NOMO-1 treated with dmso at 0.1 percent for 144 hours (cell line): ENCODE data around the gene NEU2.
"Not testable (repeated sequence)": the region's sequence is repeated elsewhere in the genome, so short reads cannot be mapped to it uniquely, and the experiment has no call there.

ENCODE experiments used
- DNase-seq: peaks from one replicate; lab custom pipeline; 2025; ENCODE audit not compliant: unreplicated experiment; lab: John Stamatoyannopoulos, UW

Gene NEU2

DNA sequence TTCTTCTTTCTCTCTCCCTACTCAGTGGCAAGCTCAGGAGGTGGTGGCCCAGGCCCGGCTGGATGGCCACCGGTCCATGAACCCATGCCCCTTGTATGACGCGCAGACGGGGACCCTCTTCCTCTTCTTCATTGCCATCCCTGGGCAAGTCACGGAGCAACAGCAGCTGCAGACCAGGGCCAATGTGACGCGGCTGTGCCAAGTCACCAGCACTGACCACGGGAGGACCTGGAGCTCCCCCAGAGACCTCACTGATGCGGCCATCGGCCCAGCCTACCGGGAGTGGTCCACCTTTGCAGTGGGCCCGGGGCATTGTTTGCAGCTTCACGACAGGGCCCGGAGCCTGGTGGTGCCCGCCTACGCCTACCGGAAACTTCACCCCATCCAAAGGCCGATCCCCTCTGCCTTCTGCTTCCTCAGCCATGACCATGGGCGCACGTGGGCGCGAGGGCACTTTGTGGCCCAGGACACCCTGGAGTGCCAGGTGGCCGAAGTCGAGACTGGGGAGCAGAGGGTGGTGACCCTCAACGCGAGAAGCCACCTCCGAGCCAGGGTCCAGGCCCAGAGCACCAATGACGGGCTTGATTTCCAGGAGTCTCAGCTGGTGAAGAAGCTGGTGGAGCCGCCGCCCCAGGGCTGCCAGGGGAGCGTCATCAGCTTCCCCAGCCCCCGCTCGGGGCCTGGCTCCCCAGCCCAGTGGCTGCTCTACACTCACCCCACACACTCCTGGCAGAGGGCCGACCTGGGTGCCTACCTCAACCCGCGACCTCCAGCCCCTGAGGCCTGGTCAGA lies 1.8 kb downstream of the NEU2 start:
- DNase-seq, result no peak

DNA sequence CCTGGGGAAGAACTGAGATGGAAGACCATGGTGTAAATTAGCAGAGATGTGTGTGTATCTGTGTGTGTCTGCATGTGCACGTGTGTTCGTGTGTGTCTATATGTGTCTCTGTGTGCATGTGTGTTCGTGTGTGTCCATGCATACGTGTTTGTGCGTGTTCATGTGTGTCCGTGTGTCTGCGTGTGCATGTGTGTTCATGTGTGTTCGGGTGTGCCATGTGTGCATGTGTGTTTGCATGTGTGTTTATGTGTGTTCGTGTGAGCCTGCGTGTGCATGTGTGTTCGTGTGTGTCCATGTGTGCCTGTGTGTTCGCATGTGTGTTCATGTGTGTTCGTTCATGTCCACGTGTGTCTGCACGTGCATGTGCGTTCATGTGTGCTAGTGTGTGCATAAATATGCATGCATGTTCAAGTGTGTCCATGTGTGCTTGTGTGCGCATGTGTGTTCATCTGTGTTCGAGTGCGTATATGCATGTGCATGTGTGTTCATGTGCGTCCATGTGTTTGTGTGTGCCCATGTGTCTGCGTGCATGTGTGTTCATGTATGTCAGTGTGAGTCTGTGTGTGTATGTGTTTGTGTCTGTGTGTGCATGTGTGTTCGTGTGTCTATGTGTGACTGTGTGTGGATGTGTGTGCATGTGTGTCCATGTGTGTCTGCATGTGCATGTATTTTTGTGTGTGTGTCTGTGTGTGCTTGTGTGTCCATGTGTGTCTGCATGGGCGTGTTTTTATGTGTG lies 3.1 kb downstream of the NEU2 start:
- DNase-seq, result no peak

DNA sequence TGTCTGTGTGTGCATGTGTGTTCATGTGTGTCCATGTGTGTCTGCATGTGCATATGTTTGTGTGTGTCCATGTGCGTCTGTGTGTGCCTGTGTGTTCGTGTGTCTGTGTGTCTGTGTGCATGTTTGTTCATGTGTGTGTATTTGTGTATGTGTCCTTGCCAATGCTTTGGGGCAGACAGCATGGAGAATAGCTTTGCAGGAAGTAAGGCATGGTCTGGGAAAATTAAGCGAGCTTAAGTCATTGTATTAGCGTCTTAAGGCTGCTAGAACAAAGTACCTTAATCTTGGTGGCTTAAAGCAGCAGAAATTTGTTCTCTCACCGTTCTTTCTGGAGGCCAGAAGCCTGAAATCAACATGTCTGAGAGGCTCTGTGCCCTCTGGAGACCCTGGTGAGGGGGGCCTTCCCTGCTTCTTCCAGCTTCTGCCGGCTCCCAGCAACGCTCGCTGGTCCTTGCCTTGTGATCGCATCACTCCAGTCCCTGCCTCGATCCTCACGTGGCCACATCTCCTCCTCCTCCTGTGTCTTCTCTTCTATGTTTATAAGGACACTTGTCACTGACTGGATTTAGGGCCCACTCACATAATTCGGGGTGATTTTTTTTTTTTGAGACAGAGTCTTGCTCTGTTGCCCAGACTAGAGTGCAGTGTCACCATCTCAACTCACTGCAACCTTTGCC lies 3.8 kb downstream of the NEU2 start:
- DNase-seq, result no peak

DNA sequence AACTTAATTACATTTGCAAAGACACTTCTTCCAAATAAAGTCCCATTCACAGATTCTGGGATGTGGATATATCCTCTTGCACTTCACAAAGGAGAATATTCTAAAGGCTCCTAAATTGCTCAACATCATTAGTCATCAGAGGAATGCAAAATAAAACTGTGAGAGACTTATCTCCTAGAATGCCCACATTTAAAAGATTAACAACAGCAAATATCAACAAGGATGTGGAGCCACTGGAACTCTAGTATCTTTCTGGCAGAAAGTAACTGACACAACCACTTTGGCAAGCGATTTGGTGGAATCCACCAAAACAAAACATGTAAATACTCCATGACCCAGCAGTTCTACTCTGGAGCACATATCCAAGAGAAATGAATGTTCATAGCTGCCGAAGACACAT lies 4.6 kb downstream of the NEU2 start:
- no peak for DNase-seq

DNA sequence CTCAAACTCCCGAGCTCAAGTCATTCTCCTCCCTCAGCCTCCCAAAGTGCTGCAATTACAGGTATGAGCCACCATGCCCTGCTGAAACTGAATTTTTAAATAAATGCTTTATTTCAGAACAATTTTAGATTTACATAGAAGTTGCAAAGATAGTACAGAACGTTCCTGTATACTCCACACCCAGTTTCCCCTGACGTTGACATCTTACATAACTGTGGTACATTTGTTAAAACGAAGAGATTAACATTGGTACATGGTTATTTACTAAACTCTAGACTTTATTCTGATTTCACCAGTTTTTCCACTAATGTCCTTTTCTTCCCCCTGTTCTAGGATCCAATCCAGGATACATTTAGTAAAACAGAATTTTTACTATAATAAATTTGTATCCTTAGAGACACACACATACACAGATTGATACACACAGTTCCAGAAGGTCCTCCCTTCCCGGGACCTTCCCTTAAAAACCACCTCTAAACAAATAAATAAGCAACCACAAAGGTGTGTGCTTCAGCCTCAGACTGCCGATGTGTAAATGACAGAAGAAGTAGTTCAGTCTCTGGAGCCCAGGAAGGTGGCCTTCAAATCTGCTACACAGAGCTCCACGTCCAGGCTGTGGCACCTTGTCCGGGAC lies 6.9 kb downstream of the NEU2 start:
- no peak for DNase-seq

DNA sequence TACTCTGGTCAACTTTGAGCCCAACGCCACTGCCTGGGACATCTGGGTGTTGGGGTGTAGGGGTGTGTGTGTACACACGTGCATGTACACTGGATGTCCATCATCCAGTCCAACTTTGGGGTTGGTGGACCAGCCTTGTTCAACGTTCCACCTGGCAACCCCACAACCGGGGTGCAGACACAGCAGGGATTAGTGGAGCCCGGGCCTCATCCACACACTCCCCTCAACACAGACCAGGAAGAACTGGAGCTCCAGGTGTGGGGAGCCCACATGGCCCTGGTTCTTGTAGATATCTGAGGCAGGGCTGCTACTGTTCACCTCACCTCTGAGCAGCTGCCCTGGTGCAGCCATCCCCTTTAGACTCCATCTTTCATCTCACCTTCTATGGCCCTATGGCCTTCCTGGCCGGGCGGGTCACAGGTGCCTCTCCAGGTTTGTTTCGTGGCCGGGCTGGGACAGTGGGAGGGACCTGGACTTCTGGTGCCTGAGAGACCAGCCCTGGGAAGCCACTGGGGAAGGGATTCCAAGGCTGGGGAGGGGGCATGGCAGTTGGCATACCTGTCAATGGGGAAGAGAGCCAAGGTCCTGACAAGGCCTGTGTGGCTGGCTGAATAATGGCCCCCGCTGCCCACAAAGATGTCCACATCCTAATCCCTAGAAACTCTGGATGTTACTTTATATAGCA lies 7.5 kb downstream of the NEU2 start:
- no peak for DNase-seq

DNA sequence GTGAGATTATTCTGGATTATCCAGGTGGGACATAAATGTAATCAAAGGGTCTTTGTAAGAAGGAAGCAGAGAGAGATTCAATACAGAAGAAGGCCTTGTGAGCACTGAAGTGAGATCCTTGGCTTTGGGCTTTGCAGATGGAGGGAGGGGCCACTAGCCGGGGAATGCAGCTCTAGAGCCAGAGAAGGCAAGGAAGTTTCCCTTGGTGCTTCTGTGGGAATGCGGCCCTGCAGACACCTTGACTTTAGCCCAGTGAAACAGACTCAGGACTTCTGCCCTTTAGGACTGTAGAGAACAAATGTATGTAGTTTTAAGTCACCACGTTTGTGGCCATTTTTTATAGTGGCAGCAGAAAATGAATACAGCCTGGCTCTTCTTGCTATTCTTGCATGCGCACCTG lies 8.1 kb downstream of the NEU2 start:
- DNase-seq, result no peak

DNA sequence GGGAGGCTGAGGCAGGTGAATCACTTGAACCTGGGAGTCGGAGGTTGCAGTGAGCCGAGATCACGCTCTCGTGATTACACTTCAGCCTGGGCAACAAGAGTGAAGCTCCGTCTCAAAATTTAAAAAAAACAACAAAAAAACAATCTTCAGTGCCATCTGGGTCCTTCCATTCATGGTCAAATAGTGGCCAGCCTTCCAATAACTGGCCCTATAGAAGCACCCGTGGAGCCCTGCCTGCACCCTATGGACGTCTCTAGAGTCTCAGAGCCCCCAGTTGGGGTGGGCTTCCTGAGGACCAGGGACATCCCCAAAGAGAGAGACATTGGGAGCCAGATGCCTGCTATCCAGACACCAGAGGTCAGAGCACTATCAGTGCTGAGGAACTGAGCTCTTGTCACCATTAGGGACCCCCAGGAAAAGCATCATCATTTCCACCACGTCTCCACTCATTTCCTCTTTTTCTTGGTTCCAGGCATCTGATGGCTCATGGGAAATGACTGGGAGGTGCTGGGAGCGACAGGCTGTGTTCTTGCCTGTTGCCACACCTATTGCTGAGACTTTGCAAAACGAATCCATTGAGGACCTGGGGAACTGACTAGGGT lies 9.4 kb downstream of the NEU2 start:
- no peak for DNase-seq

DNA sequence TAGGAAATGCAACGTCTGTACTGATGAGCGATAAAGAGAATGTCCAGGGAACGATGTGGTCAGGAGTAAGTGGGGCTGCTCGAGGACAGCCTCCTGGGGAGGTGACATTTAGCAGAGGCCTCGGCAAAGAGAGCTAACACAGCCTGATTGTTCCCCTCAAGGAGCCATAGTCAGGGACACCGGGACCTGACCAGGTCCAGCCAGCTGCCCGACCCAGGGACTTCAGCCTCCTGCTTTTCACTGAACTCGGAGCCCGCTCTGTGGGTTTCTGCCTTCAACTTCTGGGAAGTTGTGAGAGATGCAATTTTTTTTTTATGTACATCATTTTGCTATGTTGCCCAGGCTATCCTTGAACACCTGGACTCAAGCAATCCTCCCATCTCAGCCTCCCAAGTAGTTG lies 10.1 kb downstream of the NEU2 start:
- DNase-seq, result no peak

DNA sequence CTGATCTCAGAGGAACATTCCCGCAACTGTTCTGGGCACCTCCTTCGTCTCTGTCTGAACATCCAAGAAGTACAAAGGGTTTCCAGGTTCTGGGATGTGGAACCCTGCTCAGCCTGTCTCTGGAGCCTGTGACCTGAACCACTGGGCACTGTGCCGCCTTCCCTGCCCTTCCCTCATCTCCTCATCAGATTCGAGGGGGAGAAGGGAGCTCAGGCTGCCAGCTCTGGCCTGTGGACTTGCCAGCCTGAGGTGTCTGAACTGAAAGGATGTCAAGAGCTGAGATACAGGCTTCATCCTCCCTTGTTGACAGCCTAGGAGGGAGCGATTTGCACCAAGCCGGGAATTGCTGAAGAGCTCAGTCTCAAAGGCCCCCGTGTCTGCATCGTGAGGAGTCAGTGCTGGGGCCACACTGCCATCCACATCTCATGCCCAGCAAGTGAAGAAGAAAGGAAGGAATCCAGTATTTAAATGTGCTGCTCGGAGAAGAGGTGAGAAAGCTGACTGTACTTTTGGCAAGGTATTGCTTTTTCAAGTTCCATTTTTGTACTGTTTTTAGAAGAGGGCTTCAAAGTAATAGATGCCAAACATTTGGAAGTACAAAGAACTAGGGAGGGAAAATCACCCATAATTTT lies 12.6 kb downstream of the NEU2 start:
- DNase-seq, result no peak

DNA sequence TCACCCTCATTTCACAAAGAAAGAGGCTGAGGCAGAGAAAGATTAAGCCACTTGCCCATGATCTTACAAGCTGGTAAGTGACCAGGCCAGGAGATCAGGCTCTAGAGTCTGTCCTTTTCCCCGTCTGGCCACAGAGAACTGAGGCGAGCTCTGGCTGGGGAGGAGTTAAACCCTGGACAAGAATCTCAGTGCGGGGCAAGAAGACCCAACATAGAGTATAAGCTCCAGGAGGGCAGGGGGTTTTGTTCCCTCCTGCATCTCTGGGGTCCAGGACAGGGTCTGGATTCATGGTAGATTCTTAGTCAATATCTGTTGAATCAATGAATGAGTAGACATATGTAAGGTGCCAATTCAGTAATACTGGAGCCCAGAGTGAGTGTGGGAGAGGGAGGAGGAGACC lies 14.7 kb downstream of the NEU2 start:
- DNase-seq, result no peak

DNA sequence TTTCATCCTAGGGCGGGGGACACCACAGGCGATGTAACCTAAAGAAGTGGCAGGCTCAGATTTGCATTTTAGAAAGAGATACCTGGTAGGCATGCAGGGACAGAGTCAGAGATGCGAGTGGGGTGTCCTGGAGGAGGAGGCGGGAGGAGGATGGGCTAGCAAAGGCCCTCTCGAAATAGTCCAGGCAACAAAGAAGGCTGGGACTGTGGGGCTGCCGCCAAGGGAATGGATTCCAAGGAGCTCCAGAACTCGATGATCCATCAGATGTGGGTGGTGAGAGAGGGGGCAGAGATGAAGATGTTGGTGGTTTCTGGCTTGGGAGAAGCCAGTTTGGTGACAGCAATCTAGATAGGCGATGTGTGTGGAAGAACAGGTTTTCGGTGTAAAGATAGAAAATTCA lies 15.2 kb downstream of the NEU2 start:
- no peak for DNase-seq

DNA sequence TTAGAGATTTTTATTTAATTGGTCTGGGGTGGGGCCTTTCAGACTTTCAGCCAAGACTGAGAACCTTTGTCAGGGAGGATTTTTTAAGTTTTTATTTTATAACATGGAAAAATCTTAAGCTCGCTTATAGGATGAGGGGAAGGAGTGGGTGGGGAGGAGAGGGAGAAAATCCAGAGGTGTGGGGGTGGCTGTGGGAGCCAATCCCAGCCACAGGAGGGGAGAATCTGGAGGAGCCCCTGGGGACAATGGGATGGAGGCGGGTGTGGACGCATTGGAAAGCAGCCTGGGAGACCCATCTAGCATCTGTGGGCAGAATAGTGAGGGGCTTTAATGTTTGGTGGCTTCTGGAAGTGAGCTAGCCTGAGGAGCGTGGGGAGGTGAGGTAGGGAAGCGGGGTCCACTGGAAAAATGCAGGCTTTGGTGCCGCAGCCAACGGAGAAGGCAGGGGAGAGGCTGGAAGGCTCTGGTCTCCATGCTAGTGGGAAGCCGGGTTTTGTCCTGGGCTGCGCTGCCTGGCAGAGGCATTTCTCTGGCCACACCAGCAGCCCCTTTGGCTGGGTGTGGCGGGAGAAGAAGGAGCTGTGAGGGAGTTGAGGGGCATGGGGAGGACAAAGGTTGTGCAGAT lies 16.2 kb downstream of the NEU2 start:
- DNase-seq, result no peak

DNA sequence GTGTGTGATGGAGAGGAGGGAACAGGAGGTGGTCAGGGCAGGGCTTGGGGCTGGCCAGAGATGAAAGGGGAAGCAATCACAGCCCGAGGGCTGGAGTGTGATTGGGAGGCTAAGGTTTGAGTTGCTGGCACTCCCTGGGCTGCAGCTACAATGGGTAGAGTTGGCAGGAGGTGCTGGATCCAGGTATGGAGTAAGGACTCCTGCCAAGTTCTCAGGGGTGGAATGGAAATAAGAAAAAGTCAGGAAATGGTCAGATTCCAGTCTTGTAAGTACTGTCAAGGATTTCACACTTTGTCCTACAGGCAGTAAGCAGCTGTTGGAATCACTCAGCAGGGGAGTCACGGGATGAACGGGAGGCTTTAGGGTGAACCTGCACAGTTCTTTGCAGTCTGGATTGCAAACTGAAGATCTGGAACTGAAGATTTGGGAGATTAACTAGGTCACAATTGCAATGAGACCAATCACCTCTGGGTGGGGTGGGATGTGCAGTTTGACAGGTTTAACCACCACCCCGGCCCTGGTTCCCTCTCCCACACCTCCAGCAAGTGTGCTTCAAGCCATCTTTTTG lies 16.8 kb downstream of the NEU2 start:
- DNase-seq, result no peak

DNA sequence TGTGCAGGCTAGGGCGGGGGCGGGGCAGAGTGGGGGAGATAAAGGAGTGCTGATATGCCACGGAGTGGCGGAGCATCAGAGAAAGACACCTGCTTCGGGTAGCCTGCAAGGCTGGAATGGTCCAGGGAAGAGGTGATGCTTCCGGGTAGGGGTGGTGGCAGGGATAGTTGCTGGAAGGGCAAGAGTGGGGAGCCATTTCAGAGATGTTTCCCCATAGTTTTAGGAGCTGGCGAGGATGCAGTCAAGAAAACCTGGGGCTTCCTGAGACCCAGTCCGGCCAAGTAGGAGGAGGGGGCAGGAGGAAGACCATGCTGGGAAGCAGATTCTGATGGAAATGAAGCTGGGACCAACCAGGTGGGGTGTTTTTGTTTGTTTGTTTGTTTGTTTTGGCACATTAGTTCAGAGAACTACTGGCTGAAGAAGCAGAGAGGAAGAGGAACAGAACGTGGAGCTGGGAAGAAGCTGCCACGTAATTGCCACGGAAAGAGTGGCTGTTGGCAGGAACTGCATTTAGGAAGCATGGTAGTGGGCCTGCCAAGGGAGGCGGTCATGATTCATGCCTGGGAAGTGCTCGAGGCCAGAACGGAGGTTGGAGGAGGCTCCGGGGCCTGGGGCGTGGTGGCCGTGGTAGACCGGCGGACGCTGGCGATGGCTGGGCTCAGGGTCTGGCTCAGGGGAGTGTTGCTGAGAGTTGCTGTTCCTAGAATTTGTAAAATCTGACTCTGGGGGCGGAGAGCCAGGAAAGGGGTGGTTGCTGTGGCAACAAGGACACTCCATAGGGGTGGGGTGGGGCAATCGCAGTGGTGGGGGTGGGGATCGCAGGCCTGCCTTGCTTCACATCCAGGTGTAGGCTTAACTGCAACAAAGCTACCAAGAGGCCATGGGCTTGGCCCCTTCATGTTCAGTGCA lies 19.0 kb downstream of the NEU2 start:
- no peak for DNase-seq

DNA sequence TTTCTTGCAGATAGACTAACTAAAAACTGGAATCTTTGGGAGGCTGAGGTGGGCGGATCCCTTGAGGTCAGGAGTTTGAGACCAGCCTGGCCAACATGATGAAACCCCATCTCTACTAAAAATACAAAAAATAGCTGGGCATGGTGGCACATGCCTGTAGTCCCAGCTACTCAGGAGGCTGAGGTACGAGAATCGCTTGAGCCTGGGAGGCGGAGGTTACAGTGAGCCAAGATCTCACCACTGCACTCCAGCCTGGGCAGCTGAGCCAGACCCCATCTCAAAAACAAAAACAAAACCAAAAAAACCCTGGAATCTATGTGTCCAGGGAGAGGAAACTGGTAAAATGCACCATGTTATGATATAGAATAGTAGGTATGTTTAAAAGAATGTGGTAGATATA lies 20.0 kb downstream of the NEU2 start:
- DNase-seq, result not testable (repeated sequence)

DNA sequence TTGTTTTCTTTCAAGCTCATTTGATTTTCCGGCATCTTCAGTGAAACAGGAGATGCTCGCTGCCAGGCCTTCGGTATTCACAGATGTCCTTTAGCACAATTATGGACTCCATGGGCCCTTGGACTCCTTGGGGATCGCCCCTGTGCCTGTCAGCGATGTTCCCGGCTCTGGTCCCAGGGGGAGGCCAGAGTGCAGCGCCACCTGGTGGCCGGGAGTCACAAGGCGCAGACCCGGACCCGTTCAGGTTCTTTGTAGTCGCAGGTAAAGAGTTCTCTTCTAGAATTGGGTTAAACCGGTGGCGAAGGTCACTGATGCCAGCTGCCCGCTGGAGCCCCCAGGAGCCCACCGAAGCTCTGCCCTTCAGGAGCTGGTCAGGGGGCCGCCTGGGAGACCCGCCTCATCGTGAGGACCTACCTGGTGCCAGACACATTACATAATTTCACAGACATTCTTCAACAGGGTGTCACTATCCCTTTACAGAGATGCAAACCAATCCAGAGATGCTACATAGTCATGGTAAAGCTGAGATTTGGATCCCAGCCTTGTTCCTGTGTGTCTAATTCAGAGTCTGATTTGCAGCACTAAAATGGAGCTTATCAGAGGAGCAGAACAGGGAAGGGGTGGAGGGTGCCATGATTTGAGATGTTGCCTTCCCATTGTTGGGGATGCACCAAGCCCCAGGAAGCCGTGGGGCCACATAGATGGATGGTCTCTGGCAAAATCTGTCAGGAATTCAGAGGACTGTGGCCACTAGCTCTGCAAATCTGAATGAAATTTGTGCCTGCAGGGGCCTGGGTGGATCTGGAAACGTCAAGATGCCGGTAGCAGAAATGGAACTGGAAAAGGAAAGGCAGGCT lies 21.7 kb downstream of the NEU2 start:
- DNase-seq, result peak; percentile 6
